ENCODE data around the gene CLCN4. TPM values are rescaled to one million over a fixed set of nuclear protein-coding genes. Genes with fewer than 3 reads are reported as not detected.

Gene CLCN4
- total RNA-seq, 1 experiment from 2014 or later, result 6.9 TPM

DNA sequence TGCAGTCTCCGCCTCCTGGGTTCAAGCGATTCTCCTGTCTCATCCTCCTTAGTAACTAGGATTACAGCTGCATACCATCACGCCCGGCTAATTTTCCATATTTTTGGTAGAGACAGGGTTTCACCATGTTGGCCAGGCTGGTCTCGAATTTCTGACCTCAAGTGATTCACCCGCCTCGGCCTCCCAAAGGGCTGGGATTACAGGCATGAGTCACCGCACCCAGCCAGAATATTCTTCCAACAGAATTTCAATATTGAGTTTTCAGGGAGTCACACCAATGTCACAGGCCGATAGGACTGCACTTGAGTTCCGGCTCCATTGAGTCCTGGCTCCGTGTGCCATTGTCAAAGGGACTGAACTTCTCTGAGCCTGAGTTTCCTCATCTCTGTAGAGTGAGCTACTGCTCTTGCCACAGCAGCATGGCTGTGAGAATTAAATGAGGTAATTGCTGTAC, 82.9 kb downstream of the CLCN4 start:
- peaks cover 33 to 43% of the 10 kb centered on the region in 2 experiments for H3K9me3 Mint-ChIP-seq
- H3K4me2 ChIP-seq (ENCODE audit: insufficient read depth, insufficient read length, low read length), result no peak overlapping the region
- TF ChIP-seq, protein P1, sequence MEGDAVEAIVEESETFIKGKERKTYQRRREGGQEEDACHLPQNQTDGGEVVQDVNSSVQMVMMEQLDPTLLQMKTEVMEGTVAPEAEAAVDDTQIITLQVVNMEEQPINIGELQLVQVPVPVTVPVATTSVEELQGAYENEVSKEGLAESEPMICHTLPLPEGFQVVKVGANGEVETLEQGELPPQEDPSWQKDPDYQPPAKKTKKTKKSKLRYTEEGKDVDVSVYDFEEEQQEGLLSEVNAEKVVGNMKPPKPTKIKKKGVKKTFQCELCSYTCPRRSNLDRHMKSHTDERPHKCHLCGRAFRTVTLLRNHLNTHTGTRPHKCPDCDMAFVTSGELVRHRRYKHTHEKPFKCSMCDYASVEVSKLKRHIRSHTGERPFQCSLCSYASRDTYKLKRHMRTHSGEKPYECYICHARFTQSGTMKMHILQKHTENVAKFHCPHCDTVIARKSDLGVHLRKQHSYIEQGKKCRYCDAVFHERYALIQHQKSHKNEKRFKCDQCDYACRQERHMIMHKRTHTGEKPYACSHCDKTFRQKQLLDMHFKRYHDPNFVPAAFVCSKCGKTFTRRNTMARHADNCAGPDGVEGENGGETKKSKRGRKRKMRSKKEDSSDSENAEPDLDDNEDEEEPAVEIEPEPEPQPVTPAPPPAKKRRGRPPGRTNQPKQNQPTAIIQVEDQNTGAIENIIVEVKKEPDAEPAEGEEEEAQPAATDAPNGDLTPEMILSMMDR (conservative IDR thresholded peaks at IDR 0.05), result no peak

More for the DNA sequence above, 82.9 kb downstream of the CLCN4 start:
- Histone ChIP-seq H4K8ac (replicated peaks; ENCODE audit: insufficient read length, low read depth, low read length) (no peak overlapping the region), H3K9me3 (ENCODE audit: control insufficient read depth, low read depth, low read length) (no peaks in the 10 kb centered on the region), H3K14ac (ENCODE audit: insufficient read depth, low read length) (no peak overlapping the region), H3K56ac (ENCODE audit: insufficient read length, low read depth, low read length) (no peak overlapping the region), H4K20me1 (ENCODE audit: control insufficient read depth, insufficient read depth, insufficient read length) (no peaks in the 10 kb centered on the region), H3T11ph (ENCODE audit: low read length) (no peak overlapping the region), H3K9ac (ENCODE audit: extremely low read depth, insufficient read length, low read length) (no peak overlapping the region), H3K4ac (ENCODE audit: low read depth, low read length) (no peak overlapping the region), H3K27ac (ENCODE audit: insufficient read length, low read depth, low read length) (no peak overlapping the region), H4K91ac (ENCODE audit: insufficient read length, low read depth, low read length) (no peak overlapping the region), H2BK120ac (ENCODE audit: low read depth, low read length, poor library complexity, severe bottlenecking) (no peak overlapping the region), H3K18ac (ENCODE audit: insufficient read length, low read depth, low read length) (no peak overlapping the region), H3K4me1 (ENCODE audit: insufficient read depth, low read length) (no peaks in the 10 kb centered on the region), H2AFZ (ENCODE audit: low read length) (no peak overlapping the region), H2BK5ac (ENCODE audit: insufficient read length, low read length) (no peak overlapping the region), H2AK5ac (ENCODE audit: insufficient read length, low read length) (no peak overlapping the region), H3K27me3 (ENCODE audit: insufficient read depth, low read length) (no peaks in the 10 kb centered on the region), H3K23me2 (ENCODE audit: insufficient read length, low read depth, low read length, poor library complexity, severe bottlenecking) (no peaks in the 10 kb centered on the region), H4K5ac (ENCODE audit: insufficient read length, low read depth, low read length) (no peak overlapping the region), H3K79me1 (ENCODE audit: insufficient read depth, low read depth, low read length, poor library complexity, severe bottlenecking) (no peaks in the 10 kb centered on the region), H2BK15ac (ENCODE audit: low read depth, low read length) (no peak overlapping the region), H3K79me2 (ENCODE audit: insufficient read depth, low read length) (no peaks in the 10 kb centered on the region), H3K23ac (ENCODE audit: insufficient read length, low read depth, low read length) (no peak overlapping the region), H2BK20ac (ENCODE audit: low read depth, low read length, poor library complexity, severe bottlenecking) (no peak overlapping the region), H2BK12ac (ENCODE audit: insufficient read length, low read depth, low read length) (no peak overlapping the region)
- no CpG with 5 or more reads among the region's 11 CpGs for WGBS (ENCODE audit: extremely low coverage, insufficient read length, low lambda C conversion rate)
- no peak overlapping the region for H3K4me3 Mint-ChIP-seq
- peaks cover 1% of the 10 kb centered on the region; the same call in 1 of the 2 replicates for H3K27me3 Mint-ChIP-seq (ENCODE audit: low read depth)
- H3K4me1 Mint-ChIP-seq, result peaks cover 0 to 1% of the 10 kb centered on the region in 2 experiments; a peak in 1 of 4 replicates
- peaks cover under 1 to 7% (median 3%) of the 10 kb centered on the region in 3 experiments; a peak in 5 of 7 replicates for H3K36me3 Mint-ChIP-seq (ENCODE audit: insufficient read depth in 1 of 3, low read depth in 3 of 3)
- no peak for DNase-seq
- no peak overlapping the region for H3K27ac Mint-ChIP-seq
